ENCODE data around the gene ZNF74.

- TF ChIP-seq CTCF (IDR thresholded peaks at IDR 0.05; ENCODE audit: low read depth, low read length): no peak
- TF ChIP-seq, protein P1, sequence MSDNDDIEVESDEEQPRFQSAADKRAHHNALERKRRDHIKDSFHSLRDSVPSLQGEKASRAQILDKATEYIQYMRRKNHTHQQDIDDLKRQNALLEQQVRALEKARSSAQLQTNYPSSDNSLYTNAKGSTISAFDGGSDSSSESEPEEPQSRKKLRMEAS (IDR thresholded peaks at IDR 0.05; ENCODE audit: low read depth, low read length): no peak
- TF ChIP-seq POLR2A (IDR thresholded peaks at IDR 0.05; ENCODE audit: extremely low read depth, insufficient read length): no peak
- TF ChIP-seq MYC (IDR thresholded peaks at IDR 0.05; ENCODE audit: low read depth, low read length): no peak
Measured at GRCh38 chr22:20457506-20458240, 63.7 kb downstream of the ZNF74 start.
